ENCODE data around the gene PIP4K2A. TPM values are rescaled to one million over a fixed set of nuclear protein-coding genes. Genes with fewer than 3 reads are reported as not detected.

Gene PIP4K2A
- total and polyA plus RNA-seq, 2 donors = 23.8 to 60.4 TPM

DNA sequence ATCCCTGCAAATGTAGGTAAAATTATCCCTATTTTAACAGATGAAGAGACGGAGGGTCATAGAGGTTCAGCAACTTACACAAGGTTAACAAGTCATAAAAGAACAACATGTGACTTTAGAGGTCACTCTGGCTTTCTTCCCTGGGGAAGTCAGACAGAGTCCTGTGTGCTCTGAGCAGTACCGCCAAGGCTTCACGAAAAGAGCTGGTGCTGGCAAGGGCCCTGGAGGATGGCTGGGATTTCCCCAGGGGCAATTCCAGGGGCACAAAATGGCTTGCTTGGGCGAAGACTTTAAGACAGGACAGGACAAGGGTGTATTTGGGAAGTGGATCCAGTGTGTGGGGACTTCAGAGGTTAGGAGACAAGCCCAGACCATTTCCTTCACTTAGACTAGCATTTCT lies 144.1 kb downstream of the PIP4K2A start:
- H3K4me1 ChIP-seq (ENCODE audit: control insufficient read depth in 2 of 2, insufficient read depth in 2 of 2, low read length in 2 of 2) = peaks cover 0 to 5% of the 10 kb centered on the region in 2 donors
- no peaks in the 10 kb centered on the region for H3K27me3 ChIP-seq (ENCODE audit: control insufficient read depth in 2 of 2, insufficient read depth in 1 of 2, low read length in 1 of 2)
- WGBS = 97% methylated on average over 4 of the region's 4 CpGs
- DNase-seq (ENCODE audit: low read depth in 6 of 9, low spot score in 9 of 9) = no peak
- no peak overlapping the region for H3K27ac ChIP-seq (ENCODE audit: low read depth in 1 of 2, low read length in 1 of 2)
- peaks cover 0 to 3% of the 10 kb centered on the region in 2 donors for H3K9me3 ChIP-seq (ENCODE audit: control insufficient read depth in 2 of 2, insufficient read depth in 1 of 2, low read length in 1 of 2)
- H3K36me3 ChIP-seq (ENCODE audit: control insufficient read depth in 2 of 2, insufficient read depth in 2 of 2, low read length in 1 of 2) = peaks cover 20 to 62% of the 10 kb centered on the region in 2 donors
- H3K4me3 ChIP-seq (ENCODE audit: low read length in 2 of 2) = no peak overlapping the region

- peaks cover 31 to 74% of the 10 kb centered on the region in 2 donors for H3K36me3 ChIP-seq (ENCODE audit: control insufficient read depth in 2 of 2, insufficient read depth in 2 of 2, low read length in 1 of 2)
- H3K4me3 ChIP-seq (ENCODE audit: low read length in 2 of 2) = no peak overlapping the region
- no peak overlapping the region for H3K27ac ChIP-seq (ENCODE audit: low read depth in 1 of 2, low read length in 1 of 2)
- DNase-seq (ENCODE audit: low read depth in 6 of 9, low spot score in 9 of 9) = no peak
- no peaks in the 10 kb centered on the region for H3K27me3 ChIP-seq (ENCODE audit: control insufficient read depth in 2 of 2, insufficient read depth in 1 of 2, low read length in 1 of 2)
- 96% methylated on average over 7 of the region's 7 CpGs for WGBS
- peaks cover 0 to 8% of the 10 kb centered on the region in 2 donors for H3K4me1 ChIP-seq (ENCODE audit: control insufficient read depth in 2 of 2, insufficient read depth in 2 of 2, low read length in 2 of 2)
- H3K9me3 ChIP-seq (ENCODE audit: control insufficient read depth in 2 of 2, insufficient read depth in 1 of 2, low read length in 1 of 2) = peaks cover 0 to 3% of the 10 kb centered on the region in 2 donors
Observed at GRCh38 chr10:22568928-22569327, 145.4 kb downstream of the PIP4K2A start.

DNA sequence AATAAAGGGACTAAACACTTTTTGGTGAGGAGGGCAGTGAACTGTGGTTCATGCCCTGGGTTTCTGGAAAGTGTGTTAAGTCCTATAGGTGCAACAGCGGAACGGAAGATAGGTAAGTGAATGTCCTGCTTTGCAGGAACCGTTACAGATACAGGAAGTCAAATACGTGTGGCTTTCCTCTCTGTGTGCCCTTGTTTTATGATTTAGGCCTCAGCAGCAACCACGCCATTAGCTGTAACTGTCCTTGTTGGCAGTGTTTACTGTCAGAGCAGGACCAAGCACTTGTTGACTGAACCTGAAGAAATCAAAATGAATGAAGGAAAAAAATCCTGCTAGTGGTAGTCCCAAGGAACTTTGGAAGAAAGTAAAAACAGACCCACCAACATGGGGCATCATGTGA lies 150.3 kb downstream of the PIP4K2A start:
- peaks cover 23 to 40% of the 10 kb centered on the region in 2 donors for H3K36me3 ChIP-seq (ENCODE audit: control insufficient read depth in 2 of 2, insufficient read depth in 2 of 2, low read length in 1 of 2)
- H3K4me3 ChIP-seq (ENCODE audit: low read length in 2 of 2) = no peak overlapping the region
- H3K4me1 ChIP-seq (ENCODE audit: control insufficient read depth in 2 of 2, insufficient read depth in 2 of 2, low read length in 2 of 2) = peaks cover 0 to 3% of the 10 kb centered on the region in 2 donors
- H3K27me3 ChIP-seq (ENCODE audit: control insufficient read depth in 2 of 2, insufficient read depth in 1 of 2, low read length in 1 of 2) = no peaks in the 10 kb centered on the region
- WGBS = 39% methylated on average over 5 of the region's 5 CpGs
- H3K9me3 ChIP-seq (ENCODE audit: control insufficient read depth in 2 of 2, insufficient read depth in 1 of 2, low read length in 1 of 2) = peaks cover 0 to 3% of the 10 kb centered on the region in 2 donors
- no peak overlapping the region for H3K27ac ChIP-seq (ENCODE audit: low read depth in 1 of 2, low read length in 1 of 2)
- peak in 1 of 9 donors; percentile 28 for DNase-seq (ENCODE audit: low read depth in 6 of 9, low spot score in 9 of 9)

DNA sequence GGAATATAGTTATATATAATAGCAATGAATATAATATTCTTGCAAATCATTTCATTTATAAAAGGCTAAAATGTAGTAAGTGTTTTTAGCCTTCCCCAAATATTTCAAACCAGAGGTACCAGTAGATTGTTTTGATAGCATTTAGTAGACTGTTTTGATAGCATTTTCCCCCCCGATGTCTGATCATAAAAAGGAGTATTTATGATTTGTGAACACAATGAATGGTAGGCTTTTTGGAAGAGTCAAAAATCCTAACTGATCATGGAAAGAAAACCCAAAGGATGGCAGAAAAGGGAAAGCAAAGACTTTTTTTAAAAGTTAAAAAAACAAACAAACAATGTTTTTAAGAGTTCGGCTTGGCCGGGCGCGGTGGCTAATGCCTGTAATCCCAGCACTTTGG lies 152.5 kb downstream of the PIP4K2A start:
- no peak overlapping the region for H3K4me3 ChIP-seq (ENCODE audit: low read length in 2 of 2)
- no peak for DNase-seq (ENCODE audit: low read depth in 6 of 9, low spot score in 9 of 9)
- no peaks in the 10 kb centered on the region for H3K9me3 ChIP-seq (ENCODE audit: control insufficient read depth in 2 of 2, insufficient read depth in 1 of 2, low read length in 1 of 2)
- 98% methylated on average over 5 of the region's 5 CpGs for WGBS
- peaks cover 0 to 3% of the 10 kb centered on the region in 2 donors for H3K4me1 ChIP-seq (ENCODE audit: control insufficient read depth in 2 of 2, insufficient read depth in 2 of 2, low read length in 2 of 2)
- no peak overlapping the region for H3K27ac ChIP-seq (ENCODE audit: low read depth in 1 of 2, low read length in 1 of 2)
- no peaks in the 10 kb centered on the region for H3K27me3 ChIP-seq (ENCODE audit: control insufficient read depth in 2 of 2, insufficient read depth in 1 of 2, low read length in 1 of 2)
- peaks cover 11 to 19% of the 10 kb centered on the region in 2 donors for H3K36me3 ChIP-seq (ENCODE audit: control insufficient read depth in 2 of 2, insufficient read depth in 2 of 2, low read length in 1 of 2)

DNA sequence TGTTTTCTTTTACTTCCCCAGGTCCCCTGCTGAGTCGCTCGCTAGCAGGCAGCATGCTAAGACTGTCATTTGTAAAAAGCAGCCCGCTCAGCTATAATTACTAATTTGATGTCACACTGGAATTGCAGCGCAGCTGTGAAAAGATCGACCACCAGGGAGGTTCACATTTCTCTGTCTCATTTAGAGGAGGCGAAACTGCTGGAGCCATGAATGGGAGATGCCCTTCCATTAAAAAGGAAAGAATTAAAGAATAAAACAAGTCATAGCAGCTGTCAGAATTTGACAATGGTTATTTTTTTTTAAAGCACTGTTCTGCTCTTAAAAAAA lies 153.5 kb downstream of the PIP4K2A start:
- peaks cover 11 to 17% of the 10 kb centered on the region in 2 donors for H3K36me3 ChIP-seq (ENCODE audit: control insufficient read depth in 2 of 2, insufficient read depth in 2 of 2, low read length in 1 of 2)
- no peak overlapping the region for H3K27ac ChIP-seq (ENCODE audit: low read depth in 1 of 2, low read length in 1 of 2)
- no peak for DNase-seq (ENCODE audit: low read depth in 6 of 9, low spot score in 9 of 9)
- no peaks in the 10 kb centered on the region for H3K27me3 ChIP-seq (ENCODE audit: control insufficient read depth in 2 of 2, insufficient read depth in 1 of 2, low read length in 1 of 2)
- H3K4me1 ChIP-seq (ENCODE audit: control insufficient read depth in 2 of 2, insufficient read depth in 2 of 2, low read length in 2 of 2) = peaks cover 0 to 3% of the 10 kb centered on the region in 2 donors
- H3K9me3 ChIP-seq (ENCODE audit: control insufficient read depth in 2 of 2, insufficient read depth in 1 of 2, low read length in 1 of 2) = no peaks in the 10 kb centered on the region
- 97% methylated on average over 6 of the region's 6 CpGs for WGBS
- no peak overlapping the region for H3K4me3 ChIP-seq (ENCODE audit: low read length in 2 of 2)

- WGBS = 97% methylated on average over 17 of the region's 17 CpGs
- Histone ChIP-seq H3K4me1 (ENCODE audit: control insufficient read depth in 2 of 2, insufficient read depth in 2 of 2, low read length in 2 of 2) (peaks cover 0 to 3% of the 10 kb centered on the region in 2 donors), H3K36me3 (ENCODE audit: control insufficient read depth in 2 of 2, insufficient read depth in 2 of 2, low read length in 1 of 2) (peaks cover 11 to 19% of the 10 kb centered on the region in 2 donors), H3K27me3 (ENCODE audit: control insufficient read depth in 2 of 2, insufficient read depth in 1 of 2, low read length in 1 of 2) (no peaks in the 10 kb centered on the region), H3K9me3 (ENCODE audit: control insufficient read depth in 2 of 2, insufficient read depth in 1 of 2, low read length in 1 of 2) (no peaks in the 10 kb centered on the region), H3K4me3 (ENCODE audit: low read length in 2 of 2) (no peak overlapping the region), H3K27ac (ENCODE audit: low read depth in 1 of 2, low read length in 1 of 2) (no peak overlapping the region)
- DNase-seq (ENCODE audit: low read depth in 6 of 9, low spot score in 9 of 9) = no peak
Observed at GRCh38 chr10:22560096-22560912, 154.1 kb downstream of the PIP4K2A start.

DNA sequence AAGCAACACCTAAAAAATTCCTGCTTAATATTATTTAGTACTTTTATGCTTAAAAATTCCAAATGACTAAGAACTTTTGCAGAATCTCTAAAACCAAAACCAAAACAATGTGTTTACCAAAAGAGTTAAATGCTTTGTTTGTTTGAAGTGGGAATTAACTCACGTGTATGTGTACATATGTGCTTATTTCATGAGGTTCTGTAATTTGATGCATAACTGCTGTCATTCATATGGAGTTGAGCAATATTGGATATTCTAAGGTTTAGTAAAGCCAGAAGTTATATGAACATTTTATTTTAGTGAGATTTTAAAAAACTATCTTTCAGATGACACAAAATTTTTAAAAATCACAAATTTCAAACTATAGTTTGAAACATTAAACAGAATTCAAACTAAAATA lies 157.1 kb downstream of the PIP4K2A start:
- Histone ChIP-seq H3K4me3 (ENCODE audit: low read length in 2 of 2) (no peak overlapping the region), H3K9me3 (ENCODE audit: control insufficient read depth in 2 of 2, insufficient read depth in 1 of 2, low read length in 1 of 2) (no peaks in the 10 kb centered on the region), H3K27ac (ENCODE audit: low read depth in 1 of 2, low read length in 1 of 2) (no peak overlapping the region), H3K4me1 (ENCODE audit: control insufficient read depth in 2 of 2, insufficient read depth in 2 of 2, low read length in 2 of 2) (peaks cover 0 to 4% of the 10 kb centered on the region in 2 donors), H3K36me3 (ENCODE audit: control insufficient read depth in 2 of 2, insufficient read depth in 2 of 2, low read length in 1 of 2) (peaks cover 6 to 13% of the 10 kb centered on the region in 2 donors), H3K27me3 (ENCODE audit: control insufficient read depth in 2 of 2, insufficient read depth in 1 of 2, low read length in 1 of 2) (no peaks in the 10 kb centered on the region)
- DNase-seq (ENCODE audit: low read depth in 6 of 9, low spot score in 9 of 9) = no peak
- WGBS = 90% methylated on average over 1 of the region's 1 CpG

DNA sequence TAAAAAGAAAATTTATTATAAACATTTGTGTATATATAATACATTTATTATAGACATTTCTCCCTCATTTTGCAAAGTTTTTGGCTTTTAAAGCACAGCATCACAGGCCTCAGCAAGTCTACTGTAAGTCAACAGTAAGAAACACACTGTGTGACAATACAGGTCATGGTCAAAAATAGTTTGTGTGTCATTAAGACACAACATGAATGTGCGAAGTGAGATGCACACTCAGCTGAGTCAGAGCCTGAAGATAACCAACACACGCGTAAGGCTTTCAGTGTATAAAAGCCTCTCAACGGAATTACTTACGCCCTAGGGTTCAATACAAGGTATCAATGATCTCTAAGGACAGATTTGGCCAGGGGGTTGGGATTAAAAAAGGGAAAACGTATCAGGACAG lies 157.6 kb downstream of the PIP4K2A start:
- no peak for DNase-seq (ENCODE audit: low read depth in 6 of 9, low spot score in 9 of 9)
- Histone ChIP-seq H3K4me1 (ENCODE audit: control insufficient read depth in 2 of 2, insufficient read depth in 2 of 2, low read length in 2 of 2) (peaks cover 0 to 4% of the 10 kb centered on the region in 2 donors), H3K9me3 (ENCODE audit: control insufficient read depth in 2 of 2, insufficient read depth in 1 of 2, low read length in 1 of 2) (no peaks in the 10 kb centered on the region), H3K4me3 (ENCODE audit: low read length in 2 of 2) (no peak overlapping the region), H3K27ac (ENCODE audit: low read depth in 1 of 2, low read length in 1 of 2) (no peak overlapping the region), H3K36me3 (ENCODE audit: control insufficient read depth in 2 of 2, insufficient read depth in 2 of 2, low read length in 1 of 2) (peaks cover 6 to 13% of the 10 kb centered on the region in 2 donors), H3K27me3 (ENCODE audit: control insufficient read depth in 2 of 2, insufficient read depth in 1 of 2, low read length in 1 of 2) (no peaks in the 10 kb centered on the region)
- 98% methylated on average over 6 of the region's 6 CpGs for WGBS

GRCh38 chr10:22554461-22555182 lies 159.8 kb downstream of the PIP4K2A start:
- H3K4me1 ChIP-seq (ENCODE audit: control insufficient read depth in 2 of 2, insufficient read depth in 2 of 2, low read length in 2 of 2) = peaks cover 0 to 4% of the 10 kb centered on the region in 2 donors
- WGBS = 92% methylated on average over 29 of the region's 29 CpGs
- peaks cover 12 to 22% of the 10 kb centered on the region in 2 donors for H3K36me3 ChIP-seq (ENCODE audit: control insufficient read depth in 2 of 2, insufficient read depth in 2 of 2, low read length in 1 of 2)
- H3K27ac ChIP-seq (ENCODE audit: low read depth in 1 of 2, low read length in 1 of 2) = peak overlapping the region in 1 of 2 donors; percentile 20
- H3K9me3 ChIP-seq (ENCODE audit: control insufficient read depth in 2 of 2, insufficient read depth in 1 of 2, low read length in 1 of 2) = no peaks in the 10 kb centered on the region
- H3K27me3 ChIP-seq (ENCODE audit: control insufficient read depth in 2 of 2, insufficient read depth in 1 of 2, low read length in 1 of 2) = no peaks in the 10 kb centered on the region
- H3K4me3 ChIP-seq (ENCODE audit: low read length in 2 of 2) = no peak overlapping the region
- no peak for DNase-seq (ENCODE audit: low read depth in 6 of 9, low spot score in 9 of 9)
